GM19395 (cell line): ENCODE results near the gene VWA8.
"Not testable (repeated sequence)": the region's sequence is repeated elsewhere in the genome, so short reads cannot be mapped to it uniquely, and the experiment has no call there.

Source experiments
- ATAC-seq: cut with Tn5 transposase; IDR thresholded peaks from one replicate; pipeline ENCODE4 v1.9.1; 2021; ENCODE audit warnings: mild to moderate bottlenecking, moderate library complexity; ENCODE audit not compliant: unreplicated experiment

Gene VWA8

GRCh38 chr13:41928323-41928722 is 32.6 kb downstream of the VWA8 start:
- no peak for ATAC-seq

- ATAC-seq, result no peak
These were observed 35.9 kb downstream of the VWA8 start for GRCh38 chr13:41925014-41925413.

- ATAC-seq, result not testable (repeated sequence)
These were observed 38.0 kb downstream of the VWA8 start for GRCh38 chr13:41922894-41923293.

- ATAC-seq, result no peak
These were observed 41.0 kb downstream of the VWA8 start for GRCh38 chr13:41919741-41920487.

GRCh38 chr13:41919031-41919740 is 41.7 kb downstream of the VWA8 start:
- ATAC-seq, result no peak

GRCh38 chr13:41917641-41918040 is 43.3 kb downstream of the VWA8 start:
- ATAC-seq, result no peak

- ATAC-seq, result peak; percentile 95
These were observed 44.5 kb downstream of the VWA8 start for GRCh38 chr13:41916173-41916954.

- ATAC-seq, result no peak
These were observed 45.8 kb downstream of the VWA8 start for GRCh38 chr13:41915081-41915480.

GRCh38 chr13:41914552-41914951 is 46.4 kb downstream of the VWA8 start:
- ATAC-seq, result no peak

GRCh38 chr13:41909506-41909905 is 51.4 kb downstream of the VWA8 start:
- ATAC-seq, result no peak

- peak; percentile 96 for ATAC-seq
These were observed 55.2 kb downstream of the VWA8 start for GRCh38 chr13:41905600-41906254.

GRCh38 chr13:41900918-41901317 is 60.0 kb downstream of the VWA8 start:
- no peak for ATAC-seq

GRCh38 chr13:41898411-41898810 is 62.5 kb downstream of the VWA8 start:
- ATAC-seq, result not testable (repeated sequence)

- no peak for ATAC-seq
These were observed 63.8 kb downstream of the VWA8 start for GRCh38 chr13:41897126-41897525.

- ATAC-seq, result no peak
These were observed 65.4 kb downstream of the VWA8 start for GRCh38 chr13:41895478-41895877.

GRCh38 chr13:41891119-41891518 is 69.8 kb downstream of the VWA8 start:
- no peak for ATAC-seq

- no peak for ATAC-seq
These were observed 77.8 kb downstream of the VWA8 start for GRCh38 chr13:41883147-41883546.

GRCh38 chr13:41881890-41882289 is 79.0 kb downstream of the VWA8 start:
- not testable (repeated sequence) for ATAC-seq

GRCh38 chr13:41880966-41881365 is 79.9 kb downstream of the VWA8 start:
- ATAC-seq, result no peak

- no peak for ATAC-seq
These were observed 96.3 kb downstream of the VWA8 start for GRCh38 chr13:41864658-41865057.

- not testable (repeated sequence) for ATAC-seq
These were observed 98.2 kb downstream of the VWA8 start for GRCh38 chr13:41862659-41863058.
